SK-N-SH treated with all-trans-retinoic acid at 6 μM for 48 hours (cell line): Measurements from ENCODE around the gene CMTM7.

ENCODE experiments used
- CREB5 ChIP-seq: fragments of 250-450 bp; sonication (Bioruptor Pico); IDR thresholded peaks from 2 replicates; pipeline ENCODE4 v1.5.1; 2020; ENCODE audit warnings: low read depth, mild to moderate bottlenecking, moderate library complexity
- CSDC2 ChIP-seq: fragments of 250-450 bp; sonication (Bioruptor Pico); IDR thresholded peaks from 2 replicates; pipeline ENCODE4 v1.5.0; 2020; ENCODE audit warnings: mild to moderate bottlenecking, moderate library complexity
- PATZ1 ChIP-seq: fragments of 250-450 bp; sonication (Bioruptor Pico); IDR thresholded peaks from 2 replicates; pipeline ENCODE4 v1.8.0; 2020; ENCODE audit warnings: mild to moderate bottlenecking, moderate library complexity, borderline replicate concordance
- POU6F1 ChIP-seq: fragments of 250-450 bp; sonication (Bioruptor Pico); IDR thresholded peaks from 2 replicates; pipeline ENCODE4 v1.8.0; 2021; ENCODE audit warnings: low read depth, mild to moderate bottlenecking, moderate library complexity, borderline replicate concordance
- RARB ChIP-seq: fragments of 250-450 bp; sonication (Bioruptor Pico); IDR thresholded peaks from 2 replicates; pipeline ENCODE4 v1.8.0; 2021; ENCODE audit warnings: mild to moderate bottlenecking, moderate library complexity
- ZC3H10 ChIP-seq: fragments of 250-450 bp; sonication (Bioruptor Pico); IDR thresholded peaks from 2 replicates; pipeline ENCODE4 v1.5.1; 2021; ENCODE audit warnings: mild to moderate bottlenecking, moderate library complexity
- ZFP3 ChIP-seq: fragments of 250-450 bp; sonication (Bioruptor Pico); IDR thresholded peaks from 2 replicates; pipeline ENCODE4 v1.5.0; 2020; ENCODE audit warnings: mild to moderate bottlenecking, moderate library complexity
- ZFP30 ChIP-seq: fragments of 450-650 bp; formaldehyde crosslinking; IDR thresholded peaks from 2 replicates; pipeline ENCODE4 v1.5.0; 2022; ENCODE audit warnings: mild to moderate bottlenecking, moderate library complexity
- ZNF8 ChIP-seq: fragments of 450-650 bp; formaldehyde crosslinking; IDR thresholded peaks from 2 replicates; pipeline ENCODE4 v1.5.0; 2020; ENCODE audit warnings: mild to moderate bottlenecking, moderate library complexity
- TF ChIP-seq, protein P1 (sequence below): fragments of 250-450 bp; sonication (Bioruptor Pico); IDR thresholded peaks from 2 replicates; pipeline ENCODE4 v1.5.0; 2020; ENCODE audit warnings: mild to moderate bottlenecking, moderate library complexity

- TF ChIP-seq ZFP30 (CRISPR knock-in tag) (no peak), CREB5 (CRISPR knock-in tag) (no peak), CSDC2 (CRISPR knock-in tag) (no peak), PATZ1 (no peak), ZFP3 (no peak), ZNF8 (no peak), RARB (CRISPR knock-in tag) (no peak), ZC3H10 (CRISPR knock-in tag) (no peak), POU6F1 (CRISPR knock-in tag) (no peak)
- TF ChIP-seq, protein P1, sequence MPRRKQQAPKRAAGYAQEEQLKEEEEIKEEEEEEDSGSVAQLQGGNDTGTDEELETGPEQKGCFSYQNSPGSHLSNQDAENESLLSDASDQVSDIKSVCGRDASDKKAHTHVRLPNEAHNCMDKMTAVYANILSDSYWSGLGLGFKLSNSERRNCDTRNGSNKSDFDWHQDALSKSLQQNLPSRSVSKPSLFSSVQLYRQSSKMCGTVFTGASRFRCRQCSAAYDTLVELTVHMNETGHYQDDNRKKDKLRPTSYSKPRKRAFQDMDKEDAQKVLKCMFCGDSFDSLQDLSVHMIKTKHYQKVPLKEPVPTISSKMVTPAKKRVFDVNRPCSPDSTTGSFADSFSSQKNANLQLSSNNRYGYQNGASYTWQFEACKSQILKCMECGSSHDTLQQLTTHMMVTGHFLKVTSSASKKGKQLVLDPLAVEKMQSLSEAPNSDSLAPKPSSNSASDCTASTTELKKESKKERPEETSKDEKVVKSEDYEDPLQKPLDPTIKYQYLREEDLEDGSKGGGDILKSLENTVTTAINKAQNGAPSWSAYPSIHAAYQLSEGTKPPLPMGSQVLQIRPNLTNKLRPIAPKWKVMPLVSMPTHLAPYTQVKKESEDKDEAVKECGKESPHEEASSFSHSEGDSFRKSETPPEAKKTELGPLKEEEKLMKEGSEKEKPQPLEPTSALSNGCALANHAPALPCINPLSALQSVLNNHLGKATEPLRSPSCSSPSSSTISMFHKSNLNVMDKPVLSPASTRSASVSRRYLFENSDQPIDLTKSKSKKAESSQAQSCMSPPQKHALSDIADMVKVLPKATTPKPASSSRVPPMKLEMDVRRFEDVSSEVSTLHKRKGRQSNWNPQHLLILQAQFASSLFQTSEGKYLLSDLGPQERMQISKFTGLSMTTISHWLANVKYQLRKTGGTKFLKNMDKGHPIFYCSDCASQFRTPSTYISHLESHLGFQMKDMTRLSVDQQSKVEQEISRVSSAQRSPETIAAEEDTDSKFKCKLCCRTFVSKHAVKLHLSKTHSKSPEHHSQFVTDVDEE: no peak
Measured at GRCh38 chr3:32405711-32406323, 14.2 kb downstream of the CMTM7 start.
